D341Med (cell line): ENCODE measurements around the gene FRMD4A.
"Not testable (repeated sequence)": the region's sequence is repeated elsewhere in the genome, so short reads cannot be mapped to it uniquely, and the experiment has no call there.

Experiments
- DNase-seq: peaks from one replicate; pipeline ENCODE4 v3.0.0; 2012; ENCODE audit warnings: low spot score

Gene FRMD4A

GRCh38 chr10:13946209-13946460 lies 384.6 kb downstream of the FRMD4A start:
- DNase-seq = no peak

DNA sequence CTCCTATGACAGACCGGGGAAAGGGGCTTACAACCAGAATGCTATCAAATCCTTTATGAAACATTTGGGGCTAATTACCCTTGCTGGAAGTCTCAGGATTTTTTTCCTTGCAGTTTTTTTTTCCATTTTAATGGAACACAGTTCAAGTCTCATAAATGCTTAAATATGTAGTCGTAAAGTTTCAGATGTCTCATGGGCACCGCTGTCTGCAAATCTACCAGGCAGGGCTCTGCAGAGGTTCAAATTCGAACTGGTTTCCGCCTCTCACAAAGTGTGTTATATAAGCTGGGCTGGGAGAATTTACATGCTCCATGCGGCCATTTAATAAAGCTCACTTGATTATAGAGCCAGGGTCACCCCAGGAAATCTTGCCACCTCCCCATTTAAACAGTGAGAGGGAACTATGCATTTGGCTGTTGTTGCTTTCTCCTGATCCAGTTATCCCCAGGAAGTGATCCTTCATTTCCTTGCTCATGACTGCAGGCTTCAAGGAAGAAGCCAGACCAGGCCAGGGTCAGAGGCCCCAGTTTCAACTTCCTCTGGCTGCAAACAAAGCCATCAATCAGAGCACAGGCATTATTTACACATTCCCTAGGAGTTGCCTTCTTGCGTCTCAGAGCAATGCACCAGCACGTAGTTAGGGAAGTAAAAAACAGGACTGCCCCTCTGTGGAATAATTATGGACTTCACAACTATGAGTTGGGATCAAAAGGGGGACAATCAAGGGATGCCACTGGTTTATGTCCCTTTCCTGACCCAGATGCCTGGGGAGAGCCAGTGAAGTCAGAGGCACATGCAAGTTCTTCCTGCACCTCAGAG lies 385.1 kb downstream of the FRMD4A start:
- DNase-seq = no peak

GRCh38 chr10:13944823-13945222 lies 385.9 kb downstream of the FRMD4A start:
- no peak for DNase-seq

DNA sequence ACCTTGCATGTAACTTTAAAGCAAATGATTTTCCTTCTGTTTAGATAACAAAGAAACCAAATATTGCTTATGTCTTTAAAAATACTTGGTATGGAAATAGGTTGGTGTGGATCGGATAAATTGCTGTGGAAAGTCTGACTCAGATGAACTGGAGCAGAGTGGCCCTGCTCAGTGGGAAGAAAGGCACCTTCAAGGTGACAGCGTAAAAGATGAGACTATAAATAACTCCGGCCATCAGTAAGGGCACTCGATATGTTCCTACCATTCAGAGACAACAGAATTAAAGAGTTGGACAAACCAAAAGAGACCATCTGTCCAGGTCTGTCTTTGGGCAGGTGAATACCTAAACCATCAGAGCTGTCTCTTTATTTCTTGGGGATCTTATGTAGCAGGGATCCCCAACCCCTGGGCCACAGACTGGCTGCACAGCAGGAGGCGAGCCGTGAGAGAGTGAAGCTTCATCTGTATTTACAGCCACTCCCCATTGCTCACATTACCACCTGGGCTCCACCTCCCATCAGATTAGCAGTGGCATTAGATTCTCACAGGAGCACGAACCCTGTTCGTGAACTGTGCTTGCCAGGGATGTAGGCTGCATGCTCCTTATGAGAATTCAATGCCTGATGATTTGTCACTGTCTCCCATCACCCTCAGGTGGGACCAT lies 386.9 kb downstream of the FRMD4A start:
- no peak for DNase-seq

GRCh38 chr10:13942035-13942434 lies 388.7 kb downstream of the FRMD4A start:
- DNase-seq = no peak

- no peak for DNase-seq
Measured at GRCh38 chr10:13939391-13939790, 391.3 kb downstream of the FRMD4A start.

- no peak for DNase-seq
Measured at GRCh38 chr10:13938950-13939349, 391.8 kb downstream of the FRMD4A start.

- no peak for DNase-seq
Measured at GRCh38 chr10:13936826-13937225, 393.9 kb downstream of the FRMD4A start.

- no peak for DNase-seq
Measured at GRCh38 chr10:13930120-13930519, 400.6 kb downstream of the FRMD4A start.

DNA sequence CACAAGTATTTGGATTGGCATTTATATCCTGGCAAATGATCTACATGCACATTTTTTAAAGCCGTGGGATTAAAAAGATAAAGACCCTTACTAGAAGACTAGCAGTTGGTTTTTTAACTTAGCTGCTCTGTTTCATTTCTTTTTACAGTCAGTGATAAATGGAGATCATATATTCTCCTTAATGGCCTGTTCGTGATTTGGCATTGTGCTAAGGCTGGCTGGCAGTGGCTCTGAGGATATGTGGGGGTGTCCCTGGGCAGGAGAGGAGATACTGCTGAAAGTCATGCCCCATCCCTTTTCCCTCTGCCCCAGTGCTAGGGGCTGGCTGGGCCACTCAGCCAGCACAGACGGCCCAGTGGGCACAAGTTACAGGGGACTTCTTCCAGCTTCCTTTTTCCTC lies 402.3 kb downstream of the FRMD4A start:
- DNase-seq = no peak

- DNase-seq = no peak
Measured at GRCh38 chr10:13925971-13926780, 404.5 kb downstream of the FRMD4A start.

DNA sequence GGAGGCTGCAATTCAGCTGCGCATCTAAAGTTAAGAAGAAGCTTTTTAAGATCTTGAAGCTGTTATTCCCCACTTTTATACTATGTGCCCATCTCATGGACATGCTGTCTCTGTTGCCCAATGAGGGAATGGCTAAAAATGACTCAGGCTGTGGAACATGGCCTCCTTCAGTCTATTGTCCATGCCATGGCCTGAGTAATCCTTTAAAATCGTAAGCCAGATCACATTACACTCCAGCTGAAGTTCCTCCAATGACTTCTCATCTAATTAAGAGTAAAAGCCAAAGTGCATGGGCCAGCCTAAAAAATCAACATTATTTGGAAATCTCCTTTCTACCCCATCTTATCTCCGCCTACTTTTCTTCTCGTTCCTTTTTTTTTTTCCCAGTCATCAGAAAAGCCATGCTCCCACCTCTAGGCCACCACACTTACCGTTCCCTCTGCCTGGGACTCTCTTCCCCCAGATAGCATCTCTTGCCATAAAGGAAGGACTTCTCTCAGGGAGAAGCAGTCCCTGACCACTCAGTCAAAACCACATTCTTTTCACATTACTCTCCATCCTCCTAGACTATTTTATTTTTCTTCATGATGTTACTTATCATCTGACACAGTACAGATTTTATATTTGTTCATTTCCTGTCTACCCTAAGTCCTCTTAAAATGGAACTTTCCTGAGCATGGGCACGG lies 406.5 kb downstream of the FRMD4A start:
- DNase-seq = no peak

- DNase-seq = no peak
Measured at GRCh38 chr10:13922586-13922985, 408.1 kb downstream of the FRMD4A start.

DNA sequence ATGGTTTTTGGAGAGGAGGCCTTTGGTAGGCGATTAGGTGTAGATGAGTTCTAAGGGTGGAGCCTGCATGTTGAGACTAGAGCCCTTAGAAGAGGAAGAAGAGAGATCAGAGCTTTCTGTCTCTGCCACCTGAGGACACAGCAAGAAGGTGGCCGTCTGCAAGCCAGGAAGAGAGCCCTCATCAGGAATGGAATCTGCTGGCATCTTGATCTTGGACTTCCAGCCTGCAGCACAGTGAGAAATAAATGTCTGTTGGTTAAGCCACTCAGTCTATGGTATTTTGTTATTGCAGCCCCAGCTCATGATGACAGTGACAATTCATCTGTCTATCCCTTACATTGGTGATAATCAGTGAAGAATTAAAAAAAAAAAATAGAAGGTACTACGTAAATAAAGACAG lies 408.8 kb downstream of the FRMD4A start:
- DNase-seq = no peak

DNA sequence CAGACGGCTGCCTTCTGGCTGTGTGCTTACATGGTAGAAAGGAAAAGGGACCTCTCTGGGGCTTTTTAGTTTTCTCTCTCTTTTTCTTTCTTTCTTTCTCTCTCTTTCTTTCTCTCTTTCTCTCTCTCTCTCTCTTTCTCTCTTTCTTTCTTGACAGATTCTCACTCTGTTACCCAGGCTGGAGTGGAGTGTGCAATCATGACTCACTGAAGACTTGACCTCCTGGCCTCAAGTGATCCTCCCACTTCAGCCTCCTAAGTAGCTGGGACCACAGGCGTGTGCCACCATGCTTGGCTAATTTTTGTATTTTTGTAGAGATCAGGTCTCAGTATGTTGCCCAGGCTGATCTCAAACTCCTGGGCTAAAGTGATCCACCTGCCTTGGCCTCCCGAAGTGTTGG lies 409.6 kb downstream of the FRMD4A start:
- not testable (repeated sequence) for DNase-seq

DNA sequence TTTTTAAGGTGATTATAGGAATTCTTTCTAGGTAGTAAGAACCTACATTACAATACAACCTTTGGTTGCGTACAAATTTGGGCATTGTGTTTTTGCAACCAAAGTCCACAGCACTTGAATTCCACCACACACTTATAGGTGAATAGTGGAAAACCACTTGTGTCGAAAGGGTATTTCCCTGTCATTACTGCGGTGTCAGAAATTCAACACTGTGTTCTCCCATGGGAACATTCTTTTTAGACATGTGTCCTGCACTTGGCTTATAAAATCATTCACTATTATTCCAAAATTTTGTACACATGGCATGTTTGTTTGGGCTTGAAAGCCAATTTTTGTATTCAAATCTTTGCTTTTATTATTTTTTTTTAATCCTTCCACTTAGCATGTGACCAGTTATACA lies 410.3 kb downstream of the FRMD4A start:
- DNase-seq = no peak

DNA sequence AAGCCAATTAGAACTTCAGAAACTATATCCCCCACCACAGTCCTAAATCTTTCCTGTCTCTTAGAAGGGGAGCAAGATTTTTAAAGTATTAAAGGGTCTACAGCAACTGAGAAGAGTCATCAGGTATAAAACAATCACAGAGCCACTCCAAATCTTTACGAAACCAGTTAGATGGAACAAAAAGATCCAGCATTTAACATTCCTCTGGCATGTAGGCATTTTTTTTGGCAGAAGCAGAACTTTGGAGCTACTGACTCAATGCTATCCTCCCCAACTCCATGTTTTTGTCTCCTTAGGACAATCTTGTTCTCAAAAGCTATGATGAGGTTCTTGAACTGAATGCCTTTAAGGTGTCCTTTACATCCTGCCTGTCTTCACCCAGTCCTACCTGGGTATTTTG lies 410.7 kb downstream of the FRMD4A start:
- DNase-seq = no peak

- no peak for DNase-seq
Measured at GRCh38 chr10:13917791-13918190, 412.9 kb downstream of the FRMD4A start.

- DNase-seq = no peak
Measured at GRCh38 chr10:13916384-13916947, 414.3 kb downstream of the FRMD4A start.

- DNase-seq = no peak
Measured at GRCh38 chr10:13915710-13916109, 415.0 kb downstream of the FRMD4A start.

DNA sequence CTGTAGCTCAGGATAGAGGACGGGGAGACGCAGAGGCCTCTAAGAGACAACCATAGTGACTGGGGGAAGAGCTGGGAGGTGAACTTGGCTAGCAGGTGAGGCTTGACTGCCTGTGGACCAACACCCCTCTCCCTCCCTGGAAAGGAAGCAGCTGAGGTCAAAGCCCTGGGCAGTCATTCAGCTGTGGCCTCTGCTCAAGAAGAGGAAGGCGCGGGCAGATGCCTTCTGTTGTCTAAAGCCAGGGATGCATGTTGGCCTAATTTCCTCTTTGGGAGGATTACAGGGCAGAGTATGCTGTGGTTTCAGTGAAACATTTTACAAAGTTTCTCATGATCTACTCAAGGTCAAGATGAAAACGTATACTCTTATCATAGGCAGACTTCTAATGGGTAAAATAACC lies 416.8 kb downstream of the FRMD4A start:
- DNase-seq = no peak

- no peak for DNase-seq
Measured at GRCh38 chr10:13911821-13912520, 418.8 kb downstream of the FRMD4A start.
